22Rv1 (cell line): Measurements from ENCODE around the gene SUMO2.

Experiments
- H3K27ac ChIP-seq: fragments of 450-650 bp; 2 replicates; pipeline ENCODE4 v1.5.1; 2017
- ZFX ChIP-seq: fragments of 450-650 bp; IDR thresholded peaks from 2 replicates; pipeline ENCODE4 v1.6.1; 2017; ENCODE audit warnings: antibody characterized with exemption, borderline replicate concordance
- TF ChIP-seq, protein P1 (sequence below): fragments of 450-650 bp; IDR thresholded peaks from 2 replicates; pipeline ENCODE4 v1.5.1; 2017; ENCODE audit warnings: mild to moderate bottlenecking

SUMO2 gene

DNA sequence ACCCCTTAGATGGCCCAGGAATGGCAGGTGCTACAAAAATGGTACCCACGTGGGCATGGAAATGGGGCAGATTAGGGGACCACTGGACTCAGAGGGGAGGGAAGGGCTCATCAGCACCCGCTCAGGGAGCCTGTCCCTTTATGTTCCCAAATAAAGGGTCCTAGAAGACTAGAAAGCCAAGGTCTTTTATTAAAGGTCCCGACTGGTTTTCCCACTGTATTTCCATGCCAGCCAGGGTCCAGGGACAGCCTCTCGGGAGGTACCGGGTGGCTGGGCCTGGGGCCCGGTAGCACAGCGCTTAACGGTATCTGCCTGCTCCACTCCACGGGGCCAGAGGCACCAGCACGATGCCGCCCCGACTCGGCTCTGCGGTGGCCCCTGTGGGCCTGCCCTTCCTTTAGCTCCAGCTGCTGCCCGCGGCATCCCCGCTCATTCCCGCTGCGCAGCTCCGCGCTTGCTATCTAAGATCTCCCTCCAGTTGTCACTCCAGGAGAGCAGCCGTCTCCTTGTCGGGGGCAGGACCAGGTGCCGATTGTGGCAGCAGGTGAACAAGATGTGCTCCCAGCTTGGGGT, 52.6 kb downstream of the SUMO2 start:
- H3K27ac ChIP-seq, result peak overlapping the region; percentile 90

DNA sequence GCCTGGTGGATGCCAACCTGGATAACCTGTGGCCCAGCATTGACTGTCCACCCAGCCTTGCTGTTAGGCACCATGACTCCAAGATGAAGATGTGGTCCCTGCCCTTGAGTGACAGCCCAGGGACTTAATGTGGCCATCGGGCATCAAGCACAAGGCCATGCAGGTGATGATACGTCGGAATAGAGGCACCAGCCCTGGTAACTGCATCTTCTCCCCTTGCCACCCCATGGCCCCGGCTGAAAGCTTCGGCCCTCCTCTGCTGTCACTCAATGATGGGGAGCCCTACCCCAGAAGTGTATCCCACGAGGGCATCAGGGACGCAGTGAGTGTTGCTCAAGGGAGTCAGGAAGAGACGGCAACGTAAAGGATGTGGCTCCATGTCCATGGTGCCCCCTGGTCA, 53.2 kb downstream of the SUMO2 start:
- H3K27ac ChIP-seq, result peak overlapping the region; percentile 90
- TF ChIP-seq, protein P1, sequence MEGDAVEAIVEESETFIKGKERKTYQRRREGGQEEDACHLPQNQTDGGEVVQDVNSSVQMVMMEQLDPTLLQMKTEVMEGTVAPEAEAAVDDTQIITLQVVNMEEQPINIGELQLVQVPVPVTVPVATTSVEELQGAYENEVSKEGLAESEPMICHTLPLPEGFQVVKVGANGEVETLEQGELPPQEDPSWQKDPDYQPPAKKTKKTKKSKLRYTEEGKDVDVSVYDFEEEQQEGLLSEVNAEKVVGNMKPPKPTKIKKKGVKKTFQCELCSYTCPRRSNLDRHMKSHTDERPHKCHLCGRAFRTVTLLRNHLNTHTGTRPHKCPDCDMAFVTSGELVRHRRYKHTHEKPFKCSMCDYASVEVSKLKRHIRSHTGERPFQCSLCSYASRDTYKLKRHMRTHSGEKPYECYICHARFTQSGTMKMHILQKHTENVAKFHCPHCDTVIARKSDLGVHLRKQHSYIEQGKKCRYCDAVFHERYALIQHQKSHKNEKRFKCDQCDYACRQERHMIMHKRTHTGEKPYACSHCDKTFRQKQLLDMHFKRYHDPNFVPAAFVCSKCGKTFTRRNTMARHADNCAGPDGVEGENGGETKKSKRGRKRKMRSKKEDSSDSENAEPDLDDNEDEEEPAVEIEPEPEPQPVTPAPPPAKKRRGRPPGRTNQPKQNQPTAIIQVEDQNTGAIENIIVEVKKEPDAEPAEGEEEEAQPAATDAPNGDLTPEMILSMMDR, result no peak
- no peak for TF ChIP-seq ZFX

More for the DNA sequence above, 52.6 kb downstream of the SUMO2 start:
- TF ChIP-seq, protein P1, result no peak
- no peak for TF ChIP-seq ZFX

DNA sequence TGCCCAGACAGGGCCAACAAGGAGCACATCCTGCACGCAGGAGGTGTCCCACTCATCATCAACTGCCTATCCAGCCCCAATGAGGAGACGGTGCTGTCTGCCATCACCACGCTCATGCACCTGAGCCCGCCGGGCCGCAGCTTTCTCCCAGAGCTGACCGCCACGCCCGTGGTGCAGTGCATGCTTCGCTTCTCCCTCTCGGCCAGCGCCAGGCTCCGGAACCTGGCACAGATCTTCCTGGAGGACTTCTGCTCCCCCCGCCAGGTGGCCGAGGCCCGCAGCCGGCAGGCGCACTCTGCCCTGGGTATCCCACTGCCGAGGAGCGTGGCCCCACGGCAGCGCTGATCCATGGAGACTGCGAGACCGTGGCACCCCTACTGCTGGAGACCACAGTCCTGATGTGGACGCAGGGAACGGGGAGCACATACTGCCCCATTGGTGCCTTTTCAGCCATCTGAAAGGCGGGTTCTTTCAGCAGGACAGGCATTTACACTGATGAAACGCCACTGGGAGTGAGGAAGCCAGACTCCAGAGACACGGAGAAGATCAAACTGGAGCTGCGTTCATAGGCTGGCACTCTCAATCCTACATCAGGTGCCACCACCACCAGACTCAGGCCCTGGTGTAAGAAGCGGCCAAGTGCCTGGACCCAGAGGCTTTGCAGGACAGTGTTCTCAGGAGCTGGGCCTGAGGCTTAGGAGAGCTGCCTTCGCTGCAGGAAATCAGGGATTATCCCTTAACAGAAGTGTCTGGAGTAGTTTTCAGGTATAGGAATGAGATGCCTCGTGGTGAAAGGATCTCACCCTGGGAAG, 53.9 kb downstream of the SUMO2 start:
- TF ChIP-seq, protein P1, result no peak
- TF ChIP-seq ZFX, result no peak
- H3K27ac ChIP-seq, result peak overlapping the region; percentile 90

DNA sequence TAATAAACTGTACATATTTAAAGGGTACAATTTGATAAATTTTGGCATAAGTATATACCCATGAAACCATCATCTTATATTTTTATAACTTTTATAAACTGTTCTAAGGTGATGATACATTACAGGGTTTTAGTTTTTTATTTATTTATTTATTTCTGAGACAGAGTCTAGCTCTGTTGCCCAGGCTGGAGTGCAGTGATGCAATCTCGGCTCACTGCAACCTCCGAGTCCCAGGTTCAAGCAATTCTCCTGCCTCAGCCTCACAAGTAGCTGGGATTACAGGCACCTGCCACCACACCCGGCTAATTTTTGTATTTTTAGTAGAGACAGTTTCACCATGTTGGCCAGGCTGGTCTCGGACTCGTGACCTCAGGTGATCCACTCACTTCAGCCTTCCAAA, 54.8 kb downstream of the SUMO2 start:
- 0 out of 2 replicates have a peak overlapping the region, but pooled peaks have one; percentile 12 for H3K27ac ChIP-seq

DNA sequence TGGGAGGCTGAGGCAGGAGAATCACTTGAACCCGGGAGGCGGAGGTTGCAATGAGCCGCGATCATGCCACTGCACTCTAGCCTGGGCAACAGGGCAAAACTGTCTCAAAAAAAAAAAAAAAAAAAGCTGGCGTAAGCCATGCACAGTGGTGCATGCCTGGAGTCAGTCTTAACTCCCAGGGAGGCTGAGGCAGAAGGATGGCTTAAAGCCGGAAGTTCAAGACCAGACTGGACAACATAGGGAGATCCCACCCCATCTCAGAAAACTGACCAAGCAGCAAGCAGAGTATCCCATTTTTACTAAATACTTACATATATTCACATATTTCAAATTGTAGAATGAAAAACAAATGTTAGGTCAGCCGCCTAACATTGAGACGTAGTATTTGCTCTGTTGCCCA, 55.8 kb downstream of the SUMO2 start:
- TF ChIP-seq, protein P1, result no peak
- no peak for TF ChIP-seq ZFX
- H3K27ac ChIP-seq, result no peak overlapping the region

DNA sequence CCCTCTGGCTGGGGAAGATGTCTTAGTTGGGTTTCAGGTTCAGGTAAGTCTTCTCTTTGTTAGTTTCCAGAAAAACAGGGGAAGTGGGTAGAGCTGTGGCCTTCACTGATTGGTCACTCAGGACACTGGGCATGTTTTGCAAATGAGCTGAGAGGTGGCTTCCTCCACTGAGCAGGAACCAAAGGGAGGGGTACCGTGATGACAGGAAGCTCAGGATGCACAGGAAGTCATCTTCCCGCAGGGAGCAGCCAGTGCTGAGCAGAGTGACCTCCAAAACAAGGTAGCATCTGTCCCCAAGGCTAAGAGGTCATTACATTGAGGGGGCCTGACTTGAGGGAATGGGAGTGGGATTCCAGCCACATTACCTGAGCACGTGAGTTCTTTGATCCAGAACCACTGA, 56.8 kb downstream of the SUMO2 start:
- 0 out of 2 replicates have a peak overlapping the region, but pooled peaks have one; percentile 7 for H3K27ac ChIP-seq
- TF ChIP-seq, protein P1, result no peak
- TF ChIP-seq ZFX, result no peak

DNA sequence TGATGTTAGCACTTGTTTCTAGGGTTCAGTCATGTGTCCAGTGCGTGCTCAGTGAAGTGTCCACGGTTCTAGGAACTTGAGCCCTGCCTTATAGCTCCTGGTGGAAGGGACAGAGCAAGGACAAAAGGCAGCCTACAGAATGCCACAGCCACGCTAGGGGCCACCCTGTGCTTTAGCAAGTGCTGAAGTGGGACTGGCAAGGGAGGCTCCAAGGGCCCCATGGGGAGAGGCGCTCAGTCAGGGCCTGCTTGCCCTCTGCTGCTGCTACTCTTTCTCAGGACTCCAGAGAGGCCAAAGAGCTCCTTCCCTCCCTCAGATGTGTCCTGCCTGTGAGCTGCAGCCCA, 58.0 kb downstream of the SUMO2 start:
- TF ChIP-seq, protein P1, result no peak
- TF ChIP-seq ZFX, result no peak
- peak overlapping the region; percentile 77 for H3K27ac ChIP-seq
